Heart left ventricle (tissue), 13 donors: ENCODE data around the gene PACRG.

Experiments used
- CTCF ChIP-seq, 12 donors: fragments of 200-600 bp; sonication (generic) in 4 of 12; IDR thresholded peaks; one replicate each; pipeline versions ENCODE4 v1.5.0 to v1.8.0; 2018 to 2022; ENCODE audit warnings: antibody characterized with exemption in 12 of 12, mild to moderate bottlenecking in 5 of 12
- POLR2A ChIP-seq, 2 donors: fragments of 450-650 bp; IDR thresholded peaks; one replicate each; pipeline ENCODE4 v1.6.1; 2017; ENCODE audit warnings: antibody characterized with exemption in 2 of 2, mild to moderate bottlenecking in 2 of 2, moderate library complexity in 2 of 2
- donor health status: ischemic (EF 13 %, LVEDD 7.1; RV severe dilation, severe dysfunction).
- donor health status: DM: no; HTN: yes; CAD: no.
- donor health status: DM: no; HTN: no; CAD: no.
- donor health status: ischemic (EF 25% LVEDD 6.9; RV normal size, moderate dysfunction).
- donor health status: ischemic (EF 25% LVEDD 5.7; RV mildly dilated, moderate dysfunction).
- donor health status: ischemic (EF 35%, LVEDD 5.7; RV mildly dilated, moderate dysfunction).
- donor health status: nonischemic (EF 11% LVEDD 7.7; RV severe dilation, severe dysfunction).
- donor health status: DM: yes; HTN: yes; CAD: no.
- donor health status: PGD.
- donor health status: ischemic (EF 29% LVEDD 5.4; RV normal size, mild dysfunction).
- donor health status: nonischemic (EF 23%, LVEDD 6.1; RV moderate dilation, normal function).

DNA sequence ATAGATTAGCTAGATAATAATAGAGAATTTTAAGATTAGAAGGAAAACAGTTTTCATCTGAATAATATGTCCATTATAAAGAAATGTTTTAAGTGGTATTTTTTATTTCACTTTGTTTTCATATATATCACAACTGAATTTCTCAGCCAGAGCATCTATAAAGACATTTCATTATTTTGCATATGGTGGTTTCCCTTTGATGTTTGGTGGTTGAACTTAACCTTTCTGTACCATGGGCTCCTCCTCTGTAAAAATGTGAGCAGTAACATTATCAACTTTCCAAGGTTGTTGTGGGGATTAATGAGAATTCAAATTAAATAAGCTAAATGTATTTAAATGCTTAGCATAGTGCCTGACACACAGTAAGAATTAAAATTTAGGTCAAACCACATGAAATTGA is 567.0 kb downstream of the PACRG start:
- TF ChIP-seq CTCF (IDR thresholded peaks at IDR 0.05) (no peak), POLR2A (IDR thresholded peaks at IDR 0.05) (no peak)
